Measurements from ENCODE around the gene ADAMTS8.
"Not testable (repeated sequence)": the region's sequence is repeated elsewhere in the genome, so short reads cannot be mapped to it uniquely, and the experiment has no call there.

Gene ADAMTS8

DNA sequence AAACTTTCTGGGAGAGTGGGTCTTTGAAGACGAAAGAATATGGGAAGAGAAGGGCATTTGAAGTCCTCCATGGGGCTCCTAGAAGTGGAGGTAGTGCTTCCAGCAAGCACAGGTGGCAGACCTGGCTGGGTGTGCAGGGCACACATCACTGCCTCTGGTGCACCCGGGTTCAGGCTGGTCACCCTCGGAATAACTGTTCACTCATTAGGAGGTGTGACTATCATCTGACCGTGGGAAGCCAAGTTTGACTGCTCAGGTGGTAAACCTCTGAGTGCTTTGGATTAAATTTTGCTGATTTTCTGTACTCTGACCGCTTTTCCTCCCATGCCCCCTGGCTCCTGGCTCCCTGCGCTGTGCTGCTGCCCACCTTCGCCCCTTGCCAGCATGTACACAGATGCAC, 31.1 kb upstream of the ADAMTS8 start:
- no peak for DNase-seq

DNA sequence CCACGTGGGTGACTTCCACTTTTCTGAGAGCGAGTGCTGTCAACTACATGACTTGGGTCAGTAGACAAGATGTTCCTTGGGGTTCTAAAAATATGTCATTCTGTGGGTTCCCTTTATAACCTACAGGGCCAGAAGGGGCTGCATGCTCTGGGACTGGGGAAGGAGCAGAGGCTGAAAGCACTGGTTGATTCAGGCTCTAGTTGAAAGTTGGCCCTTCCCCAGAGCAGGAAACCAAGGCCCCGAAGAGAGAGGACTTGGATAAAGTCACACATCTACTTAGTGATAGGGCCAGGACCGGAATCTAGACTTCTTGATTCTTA, 30.0 kb upstream of the ADAMTS8 start:
- no peak for DNase-seq

DNA sequence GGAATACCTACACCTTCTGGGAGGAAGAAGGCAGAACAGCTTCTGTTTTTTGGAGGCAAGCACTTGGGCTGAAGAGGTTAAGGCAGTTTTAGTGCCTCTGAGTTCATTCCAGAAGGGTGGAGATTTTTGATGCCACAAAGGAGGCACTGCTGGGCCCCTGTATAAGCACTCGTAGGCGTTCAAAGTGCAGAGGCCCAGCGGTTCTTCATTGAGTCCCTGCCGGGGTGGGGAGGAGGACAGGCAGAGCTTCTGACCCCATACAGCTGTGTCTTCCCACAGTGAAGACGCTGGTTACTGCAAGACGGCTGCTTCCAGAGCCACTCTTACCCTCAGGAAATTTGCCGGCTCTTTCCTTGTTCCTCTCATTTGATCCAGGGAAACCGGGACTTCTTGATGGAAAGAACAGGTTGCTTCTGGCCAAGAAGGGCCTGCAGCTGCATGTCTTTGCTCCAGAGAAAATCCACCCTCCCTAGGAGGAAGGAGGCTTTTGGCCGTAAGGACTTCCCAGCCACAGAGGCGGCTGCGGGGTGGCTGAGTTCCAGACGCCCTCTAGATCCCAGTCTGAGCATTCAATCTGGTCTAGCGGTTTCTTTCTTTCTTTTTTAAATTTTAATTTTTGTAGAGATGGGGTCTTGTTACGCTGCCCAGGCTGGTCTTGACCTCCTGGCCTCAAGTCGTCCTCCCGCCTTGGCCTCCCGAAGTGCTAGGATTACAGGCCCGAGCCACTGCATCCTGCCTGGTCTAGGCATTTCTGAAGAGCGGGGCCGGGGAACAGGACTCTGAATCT, 29.4 kb upstream of the ADAMTS8 start:
- DNase-seq, result no peak

DNA sequence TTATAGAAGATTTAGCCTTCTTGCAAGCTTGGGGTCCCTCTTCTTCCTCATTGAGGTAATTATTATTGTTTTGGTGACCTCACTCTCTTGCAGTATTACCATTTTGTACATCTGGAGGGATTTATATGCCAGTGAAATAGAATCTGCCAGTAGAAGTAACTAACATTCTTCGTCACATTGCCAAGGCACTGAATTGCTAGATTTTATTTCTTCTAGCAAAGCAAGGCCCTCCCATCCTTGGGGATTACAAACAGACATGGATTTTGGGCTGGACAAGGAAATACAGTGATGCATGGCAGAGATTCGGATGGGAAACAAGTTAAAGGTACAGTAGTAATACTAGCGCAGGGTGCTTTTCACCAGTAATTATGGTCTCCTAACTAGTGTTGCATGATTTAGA, 27.9 kb upstream of the ADAMTS8 start:
- DNase-seq, result no peak

DNA sequence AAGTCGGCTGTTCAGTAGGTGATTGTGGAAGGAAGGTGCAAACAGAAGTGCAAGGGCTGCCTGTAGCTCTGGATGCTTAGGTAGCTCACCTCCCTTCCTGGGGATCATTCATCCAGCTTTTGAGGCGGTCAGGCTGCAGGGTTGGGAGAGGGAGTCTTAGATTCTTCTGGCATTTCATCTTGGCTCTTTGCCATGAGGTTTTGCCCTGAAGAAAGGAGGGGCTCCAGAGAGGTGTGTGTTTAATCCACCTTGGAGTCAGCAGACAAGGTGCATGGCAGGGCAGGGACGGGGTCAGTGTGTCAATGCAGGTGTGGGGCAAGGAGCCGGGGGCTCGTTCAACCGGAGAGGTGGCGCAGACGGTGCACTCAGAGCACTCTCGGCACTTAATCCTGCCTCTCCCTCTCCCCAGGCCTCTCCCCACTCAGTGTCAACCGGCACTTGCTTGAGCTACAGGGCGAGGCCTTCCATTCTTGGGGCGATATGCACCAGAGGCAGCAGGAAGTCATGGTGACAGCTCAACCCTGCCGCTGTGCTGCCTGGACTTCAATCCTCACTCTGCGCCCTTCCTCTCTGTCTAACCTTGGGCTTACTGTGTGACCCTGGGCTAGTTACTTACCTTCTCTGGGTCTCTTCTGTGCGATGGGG, 27.2 kb upstream of the ADAMTS8 start:
- DNase-seq, result no peak

DNA sequence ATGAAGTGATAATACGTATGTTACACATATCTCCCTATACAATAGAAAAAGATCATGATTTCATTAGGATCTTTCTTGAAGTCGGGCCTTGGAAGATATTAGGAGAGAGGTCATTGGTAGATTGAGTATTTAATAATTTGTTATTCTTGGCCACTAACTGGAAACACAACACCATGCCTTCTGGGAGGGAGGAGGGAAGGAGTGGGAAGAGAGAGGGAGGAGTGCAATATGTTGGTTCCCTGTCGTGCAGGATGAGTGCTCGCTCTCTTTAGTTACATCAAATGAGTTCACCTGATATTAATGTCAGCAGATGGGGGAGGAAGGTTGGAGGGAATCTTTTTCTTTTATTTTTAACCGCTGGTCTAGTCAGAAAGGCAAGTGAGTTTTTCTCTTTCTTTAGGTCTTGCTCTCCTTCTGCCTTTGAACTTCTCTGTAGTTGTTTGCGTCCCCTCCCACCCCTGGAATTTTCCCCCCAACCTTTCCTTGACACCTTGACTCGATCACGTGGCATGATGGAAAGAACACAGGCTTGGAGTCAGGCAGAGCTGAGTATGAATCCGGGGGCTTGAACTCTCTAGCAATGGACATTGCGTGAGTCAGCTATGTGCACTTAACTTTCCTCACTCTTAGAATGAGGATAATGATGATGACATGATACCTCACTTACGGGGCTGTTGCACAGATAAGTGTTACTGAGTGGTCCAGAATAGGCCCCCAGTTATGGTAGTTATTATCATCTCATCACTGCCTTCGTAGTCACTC, 26.3 kb upstream of the ADAMTS8 start:
- DNase-seq, result no peak

DNA sequence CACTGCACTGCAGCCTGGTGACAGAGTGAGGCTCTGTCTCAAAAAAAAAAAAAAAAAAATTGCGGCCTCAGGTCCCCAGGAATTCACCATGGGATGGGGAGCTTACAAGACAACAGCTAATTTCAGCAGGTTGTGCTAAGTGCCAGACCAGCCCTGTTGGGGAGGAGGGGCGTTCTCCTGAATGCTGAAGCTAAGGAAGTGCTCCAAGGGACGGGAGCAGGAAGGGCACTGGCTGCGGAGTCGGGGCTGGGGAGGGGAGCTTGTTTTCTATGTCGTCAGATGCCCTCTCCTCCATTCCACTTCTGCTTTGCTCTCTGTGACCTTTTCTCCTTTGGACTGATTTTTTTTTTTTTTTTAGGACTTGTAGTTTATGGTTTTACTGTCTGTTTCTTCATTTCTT, 24.5 kb upstream of the ADAMTS8 start:
- no peak for DNase-seq

DNA sequence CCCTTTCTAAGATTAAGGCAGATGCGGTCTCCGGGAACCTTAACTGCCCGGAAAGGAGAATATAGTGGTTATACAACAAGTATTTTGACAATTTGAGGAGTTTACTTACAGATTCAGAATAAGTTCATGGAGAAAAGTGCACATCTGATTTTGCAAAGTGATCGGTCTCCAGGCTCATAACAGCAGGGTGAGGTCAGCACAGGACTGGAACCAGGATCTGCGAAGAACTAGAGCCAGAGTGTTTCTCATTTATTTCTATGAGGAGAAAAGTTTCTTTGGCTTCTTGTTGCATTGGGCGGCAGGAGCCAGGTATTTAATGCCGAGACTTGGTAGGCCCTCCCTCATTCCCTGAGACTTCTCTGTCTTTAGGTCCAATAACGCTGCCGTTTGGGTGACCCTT, 23.8 kb upstream of the ADAMTS8 start:
- DNase-seq, result no peak

DNA sequence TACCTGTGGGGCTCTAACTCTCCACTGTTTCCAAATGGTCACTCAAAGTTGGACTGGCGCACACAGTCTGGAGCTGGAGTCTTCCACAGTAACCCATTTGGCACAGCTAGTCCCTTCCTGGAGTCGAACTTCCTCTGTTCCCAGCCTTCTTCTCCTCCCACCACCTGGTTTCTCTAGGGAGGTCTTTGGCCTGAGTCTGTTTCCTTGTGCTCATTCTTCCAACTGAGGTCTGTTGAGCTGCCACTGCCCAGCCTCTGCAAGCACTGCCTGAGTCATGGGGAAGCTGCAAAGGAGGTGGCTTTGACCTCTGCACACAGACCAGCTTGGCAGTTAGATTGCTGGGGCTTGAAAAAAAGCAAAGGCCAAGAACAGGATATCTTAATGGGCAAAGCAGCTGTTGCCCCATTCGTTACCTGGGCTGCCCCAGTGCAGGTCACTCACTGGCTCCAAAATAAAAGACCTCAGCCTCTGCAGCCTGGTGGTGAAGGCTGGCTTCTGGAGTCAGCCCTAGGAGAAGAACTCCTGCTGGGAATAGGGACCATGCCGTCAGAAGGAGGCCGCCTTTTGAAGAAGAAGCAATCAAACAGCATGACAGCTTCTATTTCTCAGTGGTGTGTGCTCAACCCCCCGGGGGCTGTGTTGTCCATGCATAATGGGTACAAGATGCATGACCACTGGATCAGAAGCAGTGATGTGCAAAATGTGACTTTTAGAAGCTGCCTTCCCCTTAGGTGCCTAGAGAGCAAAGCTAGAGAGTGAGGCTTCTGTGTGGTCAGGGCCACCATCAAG, 23.0 kb upstream of the ADAMTS8 start:
- no peak for DNase-seq

DNA sequence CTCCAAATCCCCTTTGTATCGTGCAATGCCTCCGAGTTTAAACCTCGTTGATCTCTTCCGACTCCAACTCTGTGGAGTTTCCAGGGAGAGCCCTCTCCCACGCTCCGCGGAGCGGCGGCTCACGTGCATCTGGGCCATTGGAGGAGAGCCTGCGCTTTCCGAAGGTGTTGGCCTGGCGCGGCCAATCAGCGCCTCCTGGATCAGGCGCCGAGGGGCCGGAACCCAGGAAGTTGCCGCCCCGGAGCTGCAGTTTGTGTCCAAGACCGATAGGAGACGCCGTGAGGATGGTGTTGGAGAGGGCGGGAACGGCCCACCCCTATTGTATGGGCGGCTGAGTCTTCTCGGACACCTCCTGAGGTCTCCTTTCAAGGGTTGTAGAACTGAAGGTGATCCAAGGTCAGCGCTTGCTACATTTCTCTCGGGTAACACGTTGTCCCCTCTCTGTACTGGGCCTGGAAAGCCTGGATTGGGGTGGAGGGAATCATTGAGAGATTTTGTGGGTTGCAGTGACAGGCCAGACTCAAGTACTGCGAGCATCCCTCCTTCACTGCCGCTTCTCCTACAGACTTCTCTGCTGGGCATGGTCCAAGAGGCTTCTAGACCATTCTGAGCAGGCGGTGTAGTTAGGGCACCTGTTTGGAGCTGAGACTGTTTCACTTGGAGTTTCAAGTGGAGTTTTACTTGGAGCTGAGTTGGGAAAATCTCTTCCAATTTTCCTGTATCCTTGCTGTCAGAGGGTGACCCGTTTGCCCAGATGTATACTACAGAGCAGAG, 21.8 kb upstream of the ADAMTS8 start:
- DNase-seq, result no peak

DNA sequence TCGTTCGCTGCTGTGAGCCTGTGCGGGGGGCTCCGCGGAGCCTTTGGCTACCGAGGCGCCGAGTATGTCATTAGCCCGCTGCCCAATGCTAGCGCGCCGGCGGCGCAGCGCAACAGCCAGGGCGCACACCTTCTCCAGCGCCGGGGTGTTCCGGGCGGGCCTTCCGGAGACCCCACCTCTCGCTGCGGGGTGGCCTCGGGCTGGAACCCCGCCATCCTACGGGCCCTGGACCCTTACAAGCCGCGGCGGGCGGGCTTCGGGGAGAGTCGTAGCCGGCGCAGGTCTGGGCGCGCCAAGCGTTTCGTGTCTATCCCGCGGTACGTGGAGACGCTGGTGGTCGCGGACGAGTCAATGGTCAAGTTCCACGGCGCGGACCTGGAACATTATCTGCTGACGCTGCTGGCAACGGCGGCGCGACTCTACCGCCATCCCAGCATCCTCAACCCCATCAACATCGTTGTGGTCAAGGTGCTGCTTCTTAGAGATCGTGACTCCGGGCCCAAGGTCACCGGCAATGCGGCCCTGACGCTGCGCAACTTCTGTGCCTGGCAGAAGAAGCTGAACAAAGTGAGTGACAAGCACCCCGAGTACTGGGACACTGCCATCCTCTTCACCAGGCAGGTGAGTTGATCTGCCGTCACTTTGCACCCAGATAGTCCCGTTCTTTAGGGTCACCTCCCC, 21.0 kb upstream of the ADAMTS8 start:
- DNase-seq, result no peak

DNA sequence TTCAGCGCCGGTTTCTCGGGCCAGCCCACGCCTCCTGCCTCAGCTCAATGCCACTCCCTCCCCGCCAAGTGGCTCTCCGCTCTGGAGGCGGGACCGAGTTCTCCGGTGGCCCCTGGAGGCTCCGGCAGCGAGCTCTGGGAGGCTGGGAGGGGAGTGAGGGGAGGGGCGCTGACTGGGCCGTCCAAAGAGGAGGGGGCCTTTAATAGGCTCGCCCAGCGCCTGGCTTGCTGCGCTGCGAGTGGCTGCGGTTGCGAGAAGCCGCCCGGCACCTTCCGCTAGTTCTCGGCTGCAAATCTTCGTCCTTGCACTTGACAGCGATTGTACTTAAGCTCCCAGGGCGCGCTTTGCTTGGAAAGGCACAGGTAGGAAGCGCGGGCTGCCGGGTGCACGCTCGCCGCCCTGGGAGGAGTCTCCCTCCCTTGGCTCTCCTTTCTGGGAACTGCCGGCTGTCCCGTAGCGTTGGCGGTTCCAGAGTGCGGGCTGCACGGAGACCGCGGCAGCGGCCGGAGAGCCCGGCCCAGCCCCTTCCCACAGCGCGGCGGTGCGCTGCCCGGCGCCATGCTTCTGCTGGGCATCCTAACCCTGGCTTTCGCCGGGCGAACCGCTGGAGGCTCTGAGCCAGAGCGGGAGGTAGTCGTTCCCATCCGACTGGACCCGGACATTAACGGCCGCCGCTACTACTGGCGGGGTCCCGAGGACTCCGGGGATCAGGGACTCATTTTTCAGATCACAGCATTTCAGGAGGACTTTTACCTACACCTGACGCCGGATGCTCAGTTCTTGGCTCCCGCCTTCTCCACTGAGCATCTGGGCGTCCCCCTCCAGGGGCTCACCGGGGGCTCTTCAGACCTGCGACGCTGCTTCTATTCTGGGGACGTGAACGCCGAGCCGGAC, 20.3 kb upstream of the ADAMTS8 start, which contains the start of gene ADAMTS15:
Gene ADAMTS15, plus strand, starts transcription at position 230 of the 894 bp plus-strand sequence. Its CDS starts 329 bp downstream, at position 559.
- DNase-seq, result peak; percentile 52 to 75

DNA sequence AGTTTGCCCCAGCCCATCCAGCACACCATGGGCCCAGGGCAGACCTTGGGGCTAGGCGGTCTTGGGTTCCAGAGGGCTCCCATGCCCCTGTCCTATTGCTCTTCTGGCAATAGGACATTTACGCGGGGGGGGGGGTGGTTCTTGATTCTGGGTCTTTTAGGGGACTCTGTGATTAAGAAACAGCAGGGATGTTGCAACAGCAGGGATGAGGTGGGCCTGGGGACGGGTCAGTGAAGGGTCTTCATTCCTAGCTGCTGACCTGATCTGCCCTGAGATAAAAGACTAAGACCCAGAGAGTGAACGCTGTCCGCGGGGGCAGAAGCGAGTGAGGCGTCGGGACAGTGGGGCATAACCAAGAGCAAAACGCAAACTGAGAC, 19.6 kb upstream of the ADAMTS8 start:
- no peak for DNase-seq

DNA sequence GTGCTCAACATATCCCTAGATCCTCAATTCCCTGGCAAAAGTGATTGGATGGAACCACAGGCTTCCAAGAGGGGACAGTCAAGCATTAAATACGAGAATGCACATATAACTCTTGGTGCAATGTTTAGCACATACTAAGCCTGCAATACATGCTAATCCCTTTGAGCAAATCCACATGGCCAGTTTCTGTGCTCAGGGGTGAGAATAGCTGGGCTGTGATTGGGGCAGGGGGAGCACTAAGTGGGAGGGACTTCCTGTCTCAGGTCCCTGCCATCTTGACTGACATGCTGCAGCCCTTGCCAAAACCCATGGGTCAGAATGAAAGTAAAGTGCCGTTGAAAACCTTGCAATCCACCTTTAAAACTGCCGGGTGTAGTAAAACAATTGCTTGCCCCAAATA, 17.4 kb upstream of the ADAMTS8 start:
- no peak for DNase-seq

DNA sequence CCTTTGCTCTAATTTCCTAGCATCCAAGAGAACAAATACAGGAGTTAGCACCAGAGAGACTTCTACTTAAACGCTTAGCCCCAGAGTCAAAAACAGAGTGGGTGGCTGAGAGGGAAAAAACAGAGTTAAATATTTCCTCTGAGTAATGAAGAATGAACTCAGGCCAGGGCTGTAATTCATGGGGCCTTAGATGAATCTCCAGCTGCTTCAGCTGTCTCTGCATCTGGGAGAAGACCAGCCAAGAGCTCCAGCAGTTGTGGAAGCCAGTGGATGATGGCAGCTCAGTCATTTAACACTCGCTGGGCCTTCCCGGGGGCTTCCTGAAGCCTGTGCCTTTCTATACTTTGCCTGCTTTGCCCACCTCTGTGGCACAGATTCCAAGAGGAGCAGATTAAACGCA, 14.3 kb upstream of the ADAMTS8 start:
- DNase-seq, result no peak

DNA sequence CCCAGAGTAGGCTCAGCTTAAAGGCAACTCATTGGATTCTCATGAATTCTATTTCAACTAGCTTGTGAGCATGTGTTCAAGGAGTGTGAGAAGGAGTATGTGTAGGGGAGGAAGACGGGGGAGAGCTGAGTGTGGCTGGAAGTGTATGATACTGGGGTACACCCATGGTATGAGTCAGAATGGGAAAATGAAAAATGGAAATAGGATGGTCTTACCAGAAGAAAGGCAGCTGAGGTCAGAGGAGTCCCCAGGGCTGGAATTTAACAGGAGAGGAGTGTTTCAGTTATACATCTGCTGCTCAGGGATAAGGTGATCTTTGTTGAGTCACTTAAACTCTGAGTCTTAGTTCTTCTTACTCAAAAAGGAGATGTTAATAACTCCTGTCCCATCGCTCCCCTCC, 13.3 kb upstream of the ADAMTS8 start:
- DNase-seq, result no peak

DNA sequence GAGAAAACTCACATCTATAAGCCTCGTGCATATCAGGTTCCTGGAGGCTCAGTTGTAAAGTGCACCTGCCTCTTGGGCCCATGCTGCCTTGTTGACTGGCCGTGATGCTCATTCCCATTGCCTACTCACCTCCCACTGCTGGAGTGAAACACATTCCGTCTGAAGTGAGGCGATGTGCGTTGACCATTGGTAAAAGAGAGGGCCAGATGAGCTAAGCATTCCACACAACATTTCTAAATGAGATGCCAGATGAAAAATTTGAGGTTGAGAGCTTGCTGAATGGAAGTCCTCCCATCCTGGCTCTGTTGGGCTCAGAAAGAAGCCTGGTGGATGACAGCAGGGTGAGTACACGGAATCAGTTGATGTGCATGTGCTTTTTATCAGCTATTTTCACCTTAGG, 11.5 kb upstream of the ADAMTS8 start:
- DNase-seq, result no peak

DNA sequence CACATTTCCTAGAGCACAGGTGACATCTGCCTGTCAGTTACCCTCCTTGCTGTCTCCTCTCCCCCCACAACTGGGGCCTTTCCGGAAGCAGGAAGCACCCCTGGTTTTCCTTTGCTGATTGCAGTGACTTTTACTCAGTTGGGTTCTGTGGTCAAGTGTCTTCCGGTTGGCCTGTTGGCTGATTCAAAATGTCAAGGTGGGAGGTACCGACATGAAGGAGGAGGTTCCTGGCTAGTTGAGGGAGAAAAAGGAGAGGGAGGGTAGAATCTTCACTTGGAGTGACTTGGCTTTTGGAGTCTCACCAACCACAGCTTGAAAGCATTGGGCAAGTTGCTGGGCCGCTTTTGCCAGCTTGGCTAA, 10.7 kb upstream of the ADAMTS8 start:
- no peak for DNase-seq

DNA sequence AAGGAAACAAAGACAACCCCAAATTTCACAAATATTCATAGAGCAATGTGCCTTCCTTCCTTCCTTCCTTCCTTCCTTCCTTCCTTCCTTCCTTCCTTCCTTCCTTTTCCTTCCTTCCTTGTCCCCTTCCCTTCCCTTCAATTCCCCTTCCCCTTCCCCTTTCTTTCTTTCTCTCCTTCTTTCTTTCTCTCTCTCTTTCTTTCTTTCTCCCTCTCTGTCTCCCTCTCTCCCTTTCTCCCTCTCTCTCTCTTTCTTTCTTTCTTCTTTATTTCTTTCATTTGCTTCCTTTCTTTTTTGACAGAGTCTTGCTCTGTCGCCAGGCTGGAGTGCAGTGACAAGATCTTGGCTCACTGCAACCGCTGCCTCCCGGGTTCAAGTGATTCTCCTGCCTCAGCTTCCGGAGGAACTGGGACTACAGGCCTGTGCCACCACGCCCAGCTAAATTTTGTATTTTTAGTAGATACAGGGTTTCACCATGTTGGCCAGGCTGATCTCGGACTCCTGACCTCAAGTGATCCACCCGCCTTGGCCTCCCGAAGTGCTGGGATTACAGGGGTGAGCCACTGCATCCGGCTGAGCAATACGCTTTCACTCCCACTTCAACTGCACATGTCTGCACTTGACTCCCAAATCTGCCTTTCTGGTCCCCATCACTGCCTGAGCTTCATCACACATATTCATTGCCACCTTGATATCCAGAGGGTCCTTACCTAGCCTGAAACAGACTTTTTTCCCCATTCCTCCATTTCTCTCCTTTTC, 10.2 kb upstream of the ADAMTS8 start:
- not testable (repeated sequence) for DNase-seq

DNA sequence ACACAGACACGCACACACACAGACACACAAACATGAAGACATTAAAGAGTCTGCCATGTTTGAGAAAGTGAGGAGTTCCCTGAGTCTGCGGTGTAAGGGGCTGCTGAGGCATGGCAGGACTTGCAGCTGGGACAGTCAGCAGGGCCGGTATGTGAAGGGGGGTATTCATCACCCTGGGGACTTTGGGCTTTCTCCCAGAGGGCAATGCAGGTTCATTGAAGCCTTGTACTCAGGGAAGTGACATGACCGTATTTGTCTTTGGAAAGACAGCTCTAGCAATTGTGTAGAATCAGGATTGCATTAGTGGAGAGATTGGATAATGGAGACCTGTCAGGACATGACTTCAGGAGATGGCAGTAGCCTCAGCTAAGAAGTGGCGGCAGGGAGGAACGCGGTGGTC, 9.4 kb upstream of the ADAMTS8 start:
- no peak for DNase-seq
